Suprapubic skin (tissue), 4 donors: Measurements from ENCODE around the gene MAN2B2. TPM values are rescaled to one million over a fixed set of nuclear protein-coding genes. Genes with fewer than 3 reads are reported as not detected.
A peak's percentile ranks its signal among the peaks of the same experiment; 100 is the strongest.

Experiments used
- DNase-seq, 2 donors: peaks; one replicate each; pipeline ENCODE4 v3.0.0-alpha.2; 2019; ENCODE audit warnings: low spot score in 2 of 2
- H3K27ac ChIP-seq: fragments of 200-600 bp; sonication (generic); one replicate; pipeline ENCODE4 v1.5.1; 2019
- H3K27me3 ChIP-seq: fragments of 200-600 bp; sonication (generic); one replicate; pipeline ENCODE4 v1.5.1; 2019
- H3K36me3 ChIP-seq: fragments of 200-600 bp; sonication (generic); one replicate; pipeline ENCODE4 v1.5.1; 2019
- H3K4me1 ChIP-seq: fragments of 200-600 bp; sonication (generic); one replicate; pipeline ENCODE4 v1.5.1; 2019
- H3K4me3 ChIP-seq: fragments of 200-600 bp; sonication (generic); one replicate; pipeline ENCODE4 v1.5.1; 2019; ENCODE audit warnings: mild to moderate bottlenecking
- H3K9me3 ChIP-seq: fragments of 200-600 bp; sonication (generic); one replicate; pipeline ENCODE4 v1.5.1; 2019
- EP300 ChIP-seq: sonication (generic); formaldehyde crosslinking; IDR thresholded peaks from one replicate; pipeline ENCODE4 v1.6.1; 2017; ENCODE audit warnings: antibody characterized with exemption
- POLR2A ChIP-seq, 2 donors: fragments of 450-650 bp; IDR thresholded peaks; one replicate each; pipeline ENCODE4 v1.6.1; 2017; ENCODE audit warnings: antibody characterized with exemption in 2 of 2, mild to moderate bottlenecking in 2 of 2, moderate library complexity in 2 of 2
- POLR2AphosphoS5 ChIP-seq, 3 donors: sonication (generic); formaldehyde crosslinking; IDR thresholded peaks; one replicate each; pipeline ENCODE4 v1.6.1; 2017; ENCODE audit warnings: antibody characterized with exemption in 3 of 3
- WGBS: methylation state at CpG from one replicate; pipeline ENCODE4 v1.1.5; 2018; 5-methylcytosine and 5-hydroxymethylcytosine counted together
- total RNA-seq, 4 donors: library from RNA; depleted of rRNA; stranded (reverse); fragments of >200 nt; gene quantifications; one replicate each; pipeline ENCODE4 v1.1.0, GENCODE V29; 2016
- TF ChIP-seq, protein P1 (sequence below), 2 donors: fragments of 200-600 bp in 1 of 2; fragments of 450-650 bp in 1 of 2; sonication (generic) in 1 of 2; IDR thresholded peaks; one replicate each; pipeline ENCODE4 v1.5.1; 2016 to 2019; ENCODE audit warnings: antibody characterized with exemption in 2 of 2, mild to moderate bottlenecking in 1 of 2, moderate library complexity in 1 of 2

MAN2B2 gene
- total RNA-seq, 4 donors from 2014 or later = 19.6 to 27.9 (median 25.2) TPM

GRCh38 chr4:6658597-6659075 is 83.6 kb downstream of the MAN2B2 start:
- DNase-seq = peak in 1 of 2 donors; percentile 78
- Histone ChIP-seq H3K4me3 (peak overlapping the region; percentile 50), H3K27ac (peak overlapping the region; percentile 33), H3K4me1 (peaks cover 20% of the 10 kb centered on the region), H3K27me3 (no peaks in the 10 kb centered on the region), H3K9me3 (no peaks in the 10 kb centered on the region), H3K36me3 (no peaks in the 10 kb centered on the region)
- under 1% methylated on average over 26 of the region's 52 CpGs for WGBS
- TF ChIP-seq POLR2A (IDR thresholded peaks at IDR 0.05) (no peak), POLR2AphosphoS5 (IDR thresholded peaks at IDR 0.05) (no peak), EP300 (no peak)
- TF ChIP-seq, protein P1, sequence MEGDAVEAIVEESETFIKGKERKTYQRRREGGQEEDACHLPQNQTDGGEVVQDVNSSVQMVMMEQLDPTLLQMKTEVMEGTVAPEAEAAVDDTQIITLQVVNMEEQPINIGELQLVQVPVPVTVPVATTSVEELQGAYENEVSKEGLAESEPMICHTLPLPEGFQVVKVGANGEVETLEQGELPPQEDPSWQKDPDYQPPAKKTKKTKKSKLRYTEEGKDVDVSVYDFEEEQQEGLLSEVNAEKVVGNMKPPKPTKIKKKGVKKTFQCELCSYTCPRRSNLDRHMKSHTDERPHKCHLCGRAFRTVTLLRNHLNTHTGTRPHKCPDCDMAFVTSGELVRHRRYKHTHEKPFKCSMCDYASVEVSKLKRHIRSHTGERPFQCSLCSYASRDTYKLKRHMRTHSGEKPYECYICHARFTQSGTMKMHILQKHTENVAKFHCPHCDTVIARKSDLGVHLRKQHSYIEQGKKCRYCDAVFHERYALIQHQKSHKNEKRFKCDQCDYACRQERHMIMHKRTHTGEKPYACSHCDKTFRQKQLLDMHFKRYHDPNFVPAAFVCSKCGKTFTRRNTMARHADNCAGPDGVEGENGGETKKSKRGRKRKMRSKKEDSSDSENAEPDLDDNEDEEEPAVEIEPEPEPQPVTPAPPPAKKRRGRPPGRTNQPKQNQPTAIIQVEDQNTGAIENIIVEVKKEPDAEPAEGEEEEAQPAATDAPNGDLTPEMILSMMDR (IDR thresholded peaks at IDR 0.05) = no peak

GRCh38 chr4:6659897-6660296 is 84.9 kb downstream of the MAN2B2 start:
- TF ChIP-seq POLR2AphosphoS5 (IDR thresholded peaks at IDR 0.05) = no peak
- TF ChIP-seq, protein P1 (IDR thresholded peaks at IDR 0.05) = no peak
- TF ChIP-seq POLR2A (IDR thresholded peaks at IDR 0.05) = no peak
- no peak for TF ChIP-seq EP300
- Histone ChIP-seq H3K27me3 (peaks cover 5% of the 10 kb centered on the region), H3K9me3 (no peaks in the 10 kb centered on the region), H3K36me3 (no peaks in the 10 kb centered on the region), H3K4me1 (peaks cover 32% of the 10 kb centered on the region), H3K27ac (no peak overlapping the region), H3K4me3 (no peak overlapping the region)
- 85% methylated on average over 2 of the region's 2 CpGs for WGBS
- DNase-seq = no peak

DNA sequence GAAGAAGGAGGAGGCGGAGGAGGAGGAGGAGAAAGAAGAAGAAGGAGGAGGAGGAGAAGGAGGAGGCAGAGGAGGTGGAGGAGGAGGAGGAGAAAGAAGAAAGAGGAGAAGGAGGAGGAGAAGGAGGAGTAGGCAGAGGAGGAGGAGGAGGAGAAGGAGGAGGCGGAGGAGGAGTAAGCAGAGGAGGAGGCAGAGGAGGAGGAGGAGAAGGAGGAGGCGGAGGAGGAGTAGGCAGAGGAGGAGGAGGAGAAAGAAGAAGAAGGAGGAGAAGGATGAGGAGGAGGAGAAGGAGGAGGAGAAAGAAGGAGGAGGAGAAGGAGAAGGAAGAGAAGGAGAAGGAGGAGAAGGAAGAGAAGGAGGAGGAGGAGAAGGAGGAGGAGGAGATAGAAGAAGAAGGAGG is 85.4 kb downstream of the MAN2B2 start:
- 86% methylated on average over 3 of the region's 3 CpGs for WGBS
- H3K9me3 ChIP-seq = no peaks in the 10 kb centered on the region
- H3K27me3 ChIP-seq = peaks cover 5% of the 10 kb centered on the region
- H3K27ac ChIP-seq = no peak overlapping the region
- H3K4me3 ChIP-seq = no peak overlapping the region
- no peaks in the 10 kb centered on the region for H3K36me3 ChIP-seq
- H3K4me1 ChIP-seq = peaks cover 32% of the 10 kb centered on the region
- DNase-seq = no peak
- TF ChIP-seq, protein P1 (IDR thresholded peaks at IDR 0.05) = no peak
- TF ChIP-seq POLR2AphosphoS5 (IDR thresholded peaks at IDR 0.05) (no peak), EP300 (no peak), POLR2A (IDR thresholded peaks at IDR 0.05) (no peak)

- Histone ChIP-seq H3K4me3 (no peak overlapping the region), H3K4me1 (peaks cover 32% of the 10 kb centered on the region), H3K36me3 (no peaks in the 10 kb centered on the region), H3K9me3 (no peaks in the 10 kb centered on the region), H3K27ac (no peak overlapping the region), H3K27me3 (peaks cover 5% of the 10 kb centered on the region)
- no peak for DNase-seq
- TF ChIP-seq POLR2A (IDR thresholded peaks at IDR 0.05) (no peak), EP300 (no peak), POLR2AphosphoS5 (IDR thresholded peaks at IDR 0.05) (no peak)
- TF ChIP-seq, protein P1 (IDR thresholded peaks at IDR 0.05) = no peak
- WGBS = 84% methylated on average over 3 of the region's 3 CpGs
Measured at GRCh38 chr4:6662591-6662990, 87.6 kb downstream of the MAN2B2 start.

DNA sequence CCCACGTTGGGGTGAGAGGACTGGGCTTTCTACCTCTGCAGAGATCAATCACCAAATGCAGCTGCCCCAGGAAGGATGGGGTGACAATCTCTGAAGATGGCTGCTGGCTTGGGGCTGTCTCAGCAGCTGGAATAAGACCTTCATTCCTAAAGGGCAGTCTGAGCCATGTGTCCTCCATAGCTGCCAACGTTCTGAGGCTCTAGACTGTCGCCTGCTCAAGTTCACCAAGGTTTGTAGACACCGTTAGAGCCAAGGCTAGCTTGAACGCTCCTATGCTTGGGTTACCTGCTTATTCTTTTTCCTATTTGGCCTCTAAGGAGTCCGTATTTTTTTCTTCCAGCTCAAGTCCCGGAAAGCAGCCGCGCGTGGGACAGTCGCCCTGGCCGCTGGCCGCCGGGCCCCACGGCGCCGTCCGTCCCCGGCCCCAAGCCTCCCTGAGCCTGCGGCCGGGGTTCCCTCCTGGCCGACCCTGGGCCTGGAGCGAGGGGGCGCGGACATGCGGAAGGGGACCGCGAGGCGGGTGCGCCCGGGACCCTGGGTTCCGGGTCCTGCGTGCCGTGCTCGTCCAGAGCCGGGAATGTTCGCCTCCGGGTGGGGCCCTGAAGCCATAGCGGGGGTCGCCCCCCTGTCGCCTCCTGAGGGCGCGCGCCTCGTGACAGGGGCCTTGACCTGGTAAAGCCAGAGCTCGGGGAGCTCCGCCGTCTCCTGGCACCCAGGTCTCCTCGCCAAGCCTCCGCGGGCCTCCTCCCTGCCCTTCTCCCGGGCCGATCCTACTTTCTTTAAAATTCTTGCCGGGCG is 88.8 kb downstream of the MAN2B2 start:
- 31% methylated on average over 30 of the region's 55 CpGs for WGBS

More for the DNA sequence above, 88.8 kb downstream of the MAN2B2 start:
- H3K4me3 ChIP-seq = peak overlapping the region; percentile 39
- no peaks in the 10 kb centered on the region for H3K36me3 ChIP-seq
- H3K27me3 ChIP-seq = peaks cover 5% of the 10 kb centered on the region
- no peaks in the 10 kb centered on the region for H3K9me3 ChIP-seq
- TF ChIP-seq POLR2AphosphoS5 (IDR thresholded peaks at IDR 0.05) = no peak
- no peak for TF ChIP-seq EP300
- TF ChIP-seq, protein P1 (IDR thresholded peaks at IDR 0.05) = no peak
- TF ChIP-seq POLR2A (IDR thresholded peaks at IDR 0.05) = no peak
- H3K27ac ChIP-seq = no peak overlapping the region
- peaks cover 23% of the 10 kb centered on the region for H3K4me1 ChIP-seq
- peak in 1 of 2 donors; percentile 62 for DNase-seq
